ENCODE data around the gene TARP.
A peak's percentile ranks its signal among the peaks of the same experiment; 100 is the strongest.

Gene TARP

GRCh38 chr7:38281266-38281665 lies 7.8 kb upstream of the TARP start:
- no peak overlapping the region for H3K18ac ChIP-seq (ENCODE audit: low read length)
- H3K27ac ChIP-seq (replicated peaks; ENCODE audit: low read length) = no peak overlapping the region
- no peaks in the 10 kb centered on the region for H3K36me3 ChIP-seq (replicated peaks in 1 of 2; ENCODE audit: control insufficient read depth in 2 of 2, insufficient read depth in 2 of 2, low read length in 2 of 2)
- no peak overlapping the region for H2BK120ac ChIP-seq (ENCODE audit: low read depth, low read length)
- no peak overlapping the region for H3K23ac ChIP-seq (ENCODE audit: low read depth, low read length, poor library complexity)
- H2BK12ac ChIP-seq (ENCODE audit: low read length) = no peak overlapping the region
- H4K91ac ChIP-seq (ENCODE audit: low read depth, low read length, poor library complexity) = no peak overlapping the region
- no peak overlapping the region for H3K4me2 ChIP-seq (ENCODE audit: insufficient read depth, low read length, poor library complexity, severe bottlenecking)
- H3K4me1 ChIP-seq (ENCODE audit: control insufficient read depth in 2 of 2, insufficient read depth in 1 of 2, low read depth in 1 of 2, low read length in 2 of 2) = no peaks in the 10 kb centered on the region
- H2BK5ac ChIP-seq (ENCODE audit: low read length) = no peak overlapping the region
- no peak overlapping the region for H3K4me3 ChIP-seq (ENCODE audit: low read length in 2 of 2)
- H3K27me3 ChIP-seq (ENCODE audit: control insufficient read depth in 3 of 3, insufficient read depth in 3 of 3, low read depth in 1 of 3, low read length in 3 of 3) = peaks cover 0 to 7% (median 0%) of the 10 kb centered on the region in 3 experiments
- no peak overlapping the region for H2AFZ ChIP-seq (ENCODE audit: low read length)
- H3K9ac ChIP-seq (ENCODE audit: low read depth, low read length, poor library complexity) = no peak overlapping the region
- no peak overlapping the region for H4K8ac ChIP-seq (ENCODE audit: low read depth, low read length)
- no peaks in the 10 kb centered on the region for H3K79me1 ChIP-seq (ENCODE audit: low read depth, low read length)
- no peak for DNase-seq (ENCODE audit: low spot score)
- H3K14ac ChIP-seq (ENCODE audit: low read length) = no peak overlapping the region
- H2AK5ac ChIP-seq (ENCODE audit: low read depth, low read length) = no peak overlapping the region
- no peak overlapping the region for H3K4ac ChIP-seq (ENCODE audit: low read length)
- no peak overlapping the region for H2BK15ac ChIP-seq (ENCODE audit: low read length)
- no peaks in the 10 kb centered on the region for H3K9me3 ChIP-seq (replicated peaks in 1 of 2; ENCODE audit: control insufficient read depth in 2 of 2, insufficient read depth in 1 of 2, low read depth in 1 of 2, low read length in 2 of 2)

- H3K27ac ChIP-seq (replicated peaks; ENCODE audit: low read length) = no peak overlapping the region
These were observed 7.3 kb upstream of the TARP start for GRCh38 chr7:38280707-38281106.

GRCh38 chr7:38280000-38280399 lies 6.6 kb upstream of the TARP start:
- no peak for DNase-seq (ENCODE audit: low spot score)
- H3K9ac ChIP-seq (ENCODE audit: low read depth, low read length, poor library complexity) = no peak overlapping the region
- H3K9me3 ChIP-seq (replicated peaks in 1 of 2; ENCODE audit: control insufficient read depth in 2 of 2, insufficient read depth in 1 of 2, low read depth in 1 of 2, low read length in 2 of 2) = no peaks in the 10 kb centered on the region
- no peak overlapping the region for H4K91ac ChIP-seq (ENCODE audit: low read depth, low read length, poor library complexity)
- H3K4me2 ChIP-seq (ENCODE audit: insufficient read depth, low read length, poor library complexity, severe bottlenecking) = no peak overlapping the region
- WGBS, 2 donors (ENCODE audit: extremely low coverage in 2 of 2, insufficient read length in 2 of 2, insufficient replicate concordance in 1 of 2) = no CpG with 5 or more reads among the region's 1 CpG
- H2AFZ ChIP-seq (ENCODE audit: low read length) = no peak overlapping the region
- no peaks in the 10 kb centered on the region for H3K4me1 ChIP-seq (ENCODE audit: control insufficient read depth in 2 of 2, insufficient read depth in 1 of 2, low read depth in 1 of 2, low read length in 2 of 2)
- no peak overlapping the region for H2AK5ac ChIP-seq (ENCODE audit: low read depth, low read length)
- H2BK12ac ChIP-seq (ENCODE audit: low read length) = no peak overlapping the region
- H2BK120ac ChIP-seq (ENCODE audit: low read depth, low read length) = no peak overlapping the region
- H3K4ac ChIP-seq (ENCODE audit: low read length) = no peak overlapping the region
- H3K79me1 ChIP-seq (ENCODE audit: low read depth, low read length) = no peaks in the 10 kb centered on the region
- no peak overlapping the region for H3K23ac ChIP-seq (ENCODE audit: low read depth, low read length, poor library complexity)
- H4K8ac ChIP-seq (ENCODE audit: low read depth, low read length) = no peak overlapping the region
- no peak overlapping the region for H3K4me3 ChIP-seq (ENCODE audit: low read length in 2 of 2)
- H2BK5ac ChIP-seq (ENCODE audit: low read length) = no peak overlapping the region
- H2BK15ac ChIP-seq (ENCODE audit: low read length) = no peak overlapping the region
- H3K27ac ChIP-seq (replicated peaks; ENCODE audit: low read length) = no peak overlapping the region
- peaks cover 0 to 3% (median 0%) of the 10 kb centered on the region in 3 experiments for H3K27me3 ChIP-seq (ENCODE audit: control insufficient read depth in 3 of 3, insufficient read depth in 3 of 3, low read depth in 1 of 3, low read length in 3 of 3)
- no peak overlapping the region for H3K14ac ChIP-seq (ENCODE audit: low read length)
- no peak overlapping the region for H3K18ac ChIP-seq (ENCODE audit: low read length)
- no peaks in the 10 kb centered on the region for H3K36me3 ChIP-seq (replicated peaks in 1 of 2; ENCODE audit: control insufficient read depth in 2 of 2, insufficient read depth in 2 of 2, low read length in 2 of 2)

More at GRCh38 chr7:38280707-38281106, 7.3 kb upstream of the TARP start:
- Histone ChIP-seq H3K4me1 (ENCODE audit: control insufficient read depth in 2 of 2, insufficient read depth in 1 of 2, low read depth in 1 of 2, low read length in 2 of 2) (no peaks in the 10 kb centered on the region), H2BK5ac (ENCODE audit: low read length) (no peak overlapping the region), H2BK120ac (ENCODE audit: low read depth, low read length) (no peak overlapping the region), H4K8ac (ENCODE audit: low read depth, low read length) (no peak overlapping the region), H3K9ac (ENCODE audit: low read depth, low read length, poor library complexity) (no peak overlapping the region), H3K4me3 (ENCODE audit: low read length in 2 of 2) (no peak overlapping the region), H2BK12ac (ENCODE audit: low read length) (no peak overlapping the region), H3K4me2 (ENCODE audit: insufficient read depth, low read length, poor library complexity, severe bottlenecking) (no peak overlapping the region), H3K18ac (ENCODE audit: low read length) (no peak overlapping the region), H2AFZ (ENCODE audit: low read length) (no peak overlapping the region), H4K91ac (ENCODE audit: low read depth, low read length, poor library complexity) (no peak overlapping the region), H3K36me3 (replicated peaks in 1 of 2; ENCODE audit: control insufficient read depth in 2 of 2, insufficient read depth in 2 of 2, low read length in 2 of 2) (no peaks in the 10 kb centered on the region), H3K14ac (ENCODE audit: low read length) (no peak overlapping the region), H3K4ac (ENCODE audit: low read length) (no peak overlapping the region), H3K79me1 (ENCODE audit: low read depth, low read length) (no peaks in the 10 kb centered on the region), H2BK15ac (ENCODE audit: low read length) (no peak overlapping the region), H3K27me3 (ENCODE audit: control insufficient read depth in 3 of 3, insufficient read depth in 3 of 3, low read depth in 1 of 3, low read length in 3 of 3) (peaks cover 0 to 7% (median 0%) of the 10 kb centered on the region in 3 experiments), H2AK5ac (ENCODE audit: low read depth, low read length) (no peak overlapping the region), H3K9me3 (replicated peaks in 1 of 2; ENCODE audit: control insufficient read depth in 2 of 2, insufficient read depth in 1 of 2, low read depth in 1 of 2, low read length in 2 of 2) (no peaks in the 10 kb centered on the region), H3K23ac (ENCODE audit: low read depth, low read length, poor library complexity) (no peak overlapping the region)
- DNase-seq (ENCODE audit: low spot score) = no peak
- no CpG with 5 or more reads among the region's 3 CpGs for WGBS, 2 donors (ENCODE audit: extremely low coverage in 2 of 2, insufficient read length in 2 of 2, insufficient replicate concordance in 1 of 2)

- H3K9ac ChIP-seq (ENCODE audit: low read depth, low read length, poor library complexity) = no peak overlapping the region
- no peak overlapping the region for H4K91ac ChIP-seq (ENCODE audit: low read depth, low read length, poor library complexity)
- H3K36me3 ChIP-seq (replicated peaks in 1 of 2; ENCODE audit: control insufficient read depth in 2 of 2, insufficient read depth in 2 of 2, low read length in 2 of 2) = no peaks in the 10 kb centered on the region
- H3K9me3 ChIP-seq (replicated peaks in 1 of 2; ENCODE audit: control insufficient read depth in 2 of 2, insufficient read depth in 1 of 2, low read depth in 1 of 2, low read length in 2 of 2) = no peaks in the 10 kb centered on the region
- H2AK5ac ChIP-seq (ENCODE audit: low read depth, low read length) = no peak overlapping the region
- no peaks in the 10 kb centered on the region for H3K4me1 ChIP-seq (ENCODE audit: control insufficient read depth in 2 of 2, insufficient read depth in 1 of 2, low read depth in 1 of 2, low read length in 2 of 2)
- H3K4ac ChIP-seq (ENCODE audit: low read length) = no peak overlapping the region
- no peak overlapping the region for H3K4me2 ChIP-seq (ENCODE audit: insufficient read depth, low read length, poor library complexity, severe bottlenecking)
- no peaks in the 10 kb centered on the region for H3K27me3 ChIP-seq (ENCODE audit: control insufficient read depth in 3 of 3, insufficient read depth in 3 of 3, low read depth in 1 of 3, low read length in 3 of 3)
- peak overlapping the region; percentile 23 for H2AFZ ChIP-seq (ENCODE audit: low read length)
- no peak overlapping the region for H3K14ac ChIP-seq (ENCODE audit: low read length)
- no peak overlapping the region for H3K18ac ChIP-seq (ENCODE audit: low read length)
- H2BK120ac ChIP-seq (ENCODE audit: low read depth, low read length) = no peak overlapping the region
- H3K27ac ChIP-seq (replicated peaks; ENCODE audit: low read length) = no peak overlapping the region
- no peaks in the 10 kb centered on the region for H3K79me1 ChIP-seq (ENCODE audit: low read depth, low read length)
- WGBS, 2 donors (ENCODE audit: extremely low coverage in 2 of 2, insufficient read length in 2 of 2, insufficient replicate concordance in 1 of 2) = no CpG with 5 or more reads among the region's 6 CpGs
- DNase-seq (ENCODE audit: low spot score) = no peak
- no peak overlapping the region for H2BK5ac ChIP-seq (ENCODE audit: low read length)
- H3K4me3 ChIP-seq (ENCODE audit: low read length in 2 of 2) = no peak overlapping the region
- H3K23ac ChIP-seq (ENCODE audit: low read depth, low read length, poor library complexity) = no peak overlapping the region
- no peak overlapping the region for H2BK12ac ChIP-seq (ENCODE audit: low read length)
- no peak overlapping the region for H4K8ac ChIP-seq (ENCODE audit: low read depth, low read length)
- no peak overlapping the region for H2BK15ac ChIP-seq (ENCODE audit: low read length)
These were observed 2.9 kb upstream of the TARP start for GRCh38 chr7:38276096-38276877.
